ENCODE data around the gene UNC45A.
"Not testable (repeated sequence)": the region's sequence is repeated elsewhere in the genome, so short reads cannot be mapped to it uniquely, and the experiment has no call there.

UNC45A gene

DNA sequence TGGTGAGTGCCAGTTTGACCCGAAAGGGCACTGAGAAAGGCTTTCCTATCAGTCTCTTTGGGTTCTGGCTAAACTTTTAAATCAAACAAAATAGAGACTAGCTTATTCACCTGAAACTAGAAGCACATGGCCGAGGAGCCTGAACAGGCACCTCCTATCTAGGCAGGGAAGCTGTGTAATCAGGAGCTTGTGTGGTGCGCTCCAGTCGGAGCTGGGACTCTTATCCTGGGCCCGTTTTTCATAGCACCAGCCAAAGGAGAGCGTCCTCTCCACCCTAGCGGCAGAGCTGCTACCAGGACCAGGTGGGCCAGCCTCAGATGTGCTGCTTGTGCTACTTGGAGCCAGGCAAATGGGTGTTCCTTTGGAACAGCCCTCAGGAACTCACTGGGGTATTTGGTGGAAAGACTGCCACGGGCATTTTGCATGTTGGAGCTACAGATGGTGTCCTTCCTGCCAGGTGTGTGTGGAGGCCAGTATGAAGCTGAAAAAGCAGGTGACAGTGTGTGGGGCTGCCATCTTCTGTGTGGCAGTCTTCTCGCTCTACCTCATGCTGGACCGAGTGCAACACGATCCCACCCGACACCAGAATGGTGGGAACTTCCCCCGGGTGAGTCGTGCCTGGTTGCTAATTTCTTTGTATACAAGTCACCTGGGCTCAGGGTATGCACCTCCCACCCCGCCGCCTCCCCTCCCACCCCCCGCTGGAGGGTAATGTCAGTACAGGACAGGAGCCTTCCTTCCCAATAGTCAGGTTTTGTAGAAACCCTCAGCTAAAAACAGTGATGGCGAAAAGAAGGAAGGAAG is 31.1 kb upstream of the UNC45A start:
- no peak for DNase-seq (ENCODE audit: low read depth, low spot score)

- no peak for DNase-seq (ENCODE audit: low read depth, low spot score)
Measured at GRCh38 chr15:90904746-90905145, 30.3 kb upstream of the UNC45A start.

GRCh38 chr15:90905306-90906180 is 29.5 kb upstream of the UNC45A start:
- no peak for DNase-seq (ENCODE audit: low read depth, low spot score)

- no peak for DNase-seq (ENCODE audit: low read depth, low spot score)
Measured at GRCh38 chr15:90906181-90906849, 28.8 kb upstream of the UNC45A start.

- no peak for DNase-seq (ENCODE audit: low read depth, low spot score)
Measured at GRCh38 chr15:90907051-90907660, 27.9 kb upstream of the UNC45A start.

DNA sequence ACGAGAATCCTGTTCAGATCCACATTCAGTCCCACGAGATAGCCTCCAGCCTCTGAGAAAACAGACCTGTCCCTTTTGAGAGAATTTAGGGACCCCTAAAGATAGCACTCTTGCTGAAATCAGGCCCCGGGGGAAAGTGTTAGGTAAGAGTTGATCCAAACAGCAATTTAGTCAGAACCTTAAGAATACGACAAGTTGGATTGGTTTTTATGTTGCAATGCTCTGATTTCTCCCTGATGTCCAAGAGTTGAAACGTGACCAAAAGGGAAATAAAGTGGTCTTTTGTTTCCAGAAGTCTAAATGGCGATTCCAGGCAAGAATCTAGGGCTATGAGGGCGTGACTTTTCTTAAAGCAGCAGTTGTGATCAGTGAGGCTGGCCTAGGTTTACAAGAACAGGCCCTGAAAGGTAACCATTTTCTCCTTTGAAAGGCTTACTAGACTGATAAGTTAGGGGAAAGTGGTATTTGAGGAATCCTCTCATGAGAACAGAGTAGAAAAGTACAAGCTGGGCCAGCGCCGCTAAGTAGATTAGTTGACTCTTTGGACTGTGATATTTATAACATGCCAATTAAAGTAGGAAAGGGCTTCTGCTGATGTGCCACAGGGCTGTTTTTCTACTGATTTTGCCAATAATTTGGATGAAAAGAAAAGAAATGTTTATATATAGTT is 27.1 kb upstream of the UNC45A start:
- DNase-seq (ENCODE audit: low read depth, low spot score) = no peak

- not testable (repeated sequence) for DNase-seq (ENCODE audit: low read depth, low spot score)
Measured at GRCh38 chr15:90909449-90909848, 25.6 kb upstream of the UNC45A start.

DNA sequence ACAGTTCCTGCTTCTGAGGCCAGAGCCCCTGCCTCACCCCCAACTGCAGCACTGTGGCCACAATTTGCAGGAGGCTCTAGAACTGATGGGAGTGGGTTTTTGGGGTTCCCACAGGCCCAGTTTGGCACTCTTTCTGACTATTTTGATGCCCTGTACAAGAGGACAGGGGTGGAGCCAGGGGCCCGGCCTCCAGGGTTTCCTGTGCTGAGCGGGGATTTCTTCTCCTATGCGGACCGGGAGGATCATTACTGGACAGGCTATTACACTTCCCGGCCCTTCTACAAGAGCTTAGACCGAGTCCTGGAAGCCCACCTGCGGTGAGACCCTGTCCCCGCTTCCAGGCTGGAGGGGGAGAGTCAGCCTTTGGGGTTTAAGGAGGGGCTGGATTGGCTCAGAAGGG is 25.1 kb upstream of the UNC45A start:
- no peak for DNase-seq (ENCODE audit: low read depth, low spot score)

GRCh38 chr15:90910441-90911301 is 24.4 kb upstream of the UNC45A start:
- DNase-seq (ENCODE audit: low read depth, low spot score) = no peak

DNA sequence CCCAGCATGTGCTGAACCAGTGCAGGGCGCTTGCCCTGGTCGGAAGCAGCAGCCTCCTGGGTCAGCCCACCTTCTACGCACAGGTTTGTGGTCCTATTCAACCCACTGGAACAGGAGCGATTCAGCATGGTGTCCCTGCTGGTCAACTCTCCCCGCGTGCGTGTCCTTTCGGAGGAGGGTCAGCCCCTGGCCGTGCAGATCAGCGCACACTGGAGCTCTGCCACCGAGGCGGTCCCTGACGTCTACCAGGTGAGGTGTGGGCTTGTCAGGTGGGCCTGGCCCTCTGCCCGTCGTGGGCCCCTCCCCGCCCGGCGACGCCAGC is 23.8 kb upstream of the UNC45A start:
- DNase-seq (ENCODE audit: low read depth, low spot score) = no peak

GRCh38 chr15:90911906-90912769 is 22.9 kb upstream of the UNC45A start:
- DNase-seq (ENCODE audit: low read depth, low spot score) = no peak

DNA sequence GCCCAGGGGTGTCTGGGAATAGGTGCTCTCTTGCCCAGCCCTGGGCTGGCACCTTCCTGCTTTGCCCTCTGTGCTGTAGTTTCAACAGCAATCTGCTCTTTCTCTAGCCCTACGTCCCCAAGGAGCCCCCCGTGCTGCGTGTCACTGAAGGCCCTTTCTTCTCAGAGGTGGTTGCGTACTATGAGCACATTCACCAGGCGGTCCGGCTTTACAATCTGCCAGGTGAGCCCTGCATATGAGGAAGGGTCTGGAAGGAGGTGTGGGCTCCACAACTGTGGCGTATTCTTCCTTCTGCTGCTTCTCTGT is 22.4 kb upstream of the UNC45A start:
- DNase-seq (ENCODE audit: low read depth, low spot score) = no peak

DNA sequence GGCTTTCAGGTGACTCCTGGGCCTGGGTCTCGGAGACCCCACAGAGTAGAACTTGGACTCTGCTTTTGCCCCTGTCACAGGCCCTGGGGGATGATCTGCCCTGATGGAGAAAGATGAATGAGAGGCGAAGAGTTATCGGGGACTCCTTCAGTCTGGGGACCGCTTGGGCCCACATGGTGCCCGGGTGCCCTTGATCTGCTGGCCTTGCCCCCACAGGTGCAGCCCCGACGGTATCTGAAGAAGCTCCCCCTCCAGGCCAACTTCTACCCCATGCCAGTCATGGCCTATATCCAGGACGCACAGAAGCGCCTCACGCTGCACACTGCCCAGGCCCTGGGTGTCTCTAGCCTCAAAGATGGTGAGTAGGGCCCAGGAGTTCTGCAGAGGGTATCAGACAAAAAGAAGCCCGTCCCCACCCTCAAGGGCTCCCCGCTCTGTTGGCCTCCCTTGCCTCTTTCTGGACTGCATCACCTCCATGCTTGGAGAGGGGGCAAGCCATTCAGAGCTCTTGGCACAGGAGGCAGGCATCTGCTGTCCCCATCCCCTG is 21.6 kb upstream of the UNC45A start:
- no peak for DNase-seq (ENCODE audit: low read depth, low spot score)

- no peak for DNase-seq (ENCODE audit: low read depth, low spot score)
Measured at GRCh38 chr15:90914305-90915080, 20.6 kb upstream of the UNC45A start.

DNA sequence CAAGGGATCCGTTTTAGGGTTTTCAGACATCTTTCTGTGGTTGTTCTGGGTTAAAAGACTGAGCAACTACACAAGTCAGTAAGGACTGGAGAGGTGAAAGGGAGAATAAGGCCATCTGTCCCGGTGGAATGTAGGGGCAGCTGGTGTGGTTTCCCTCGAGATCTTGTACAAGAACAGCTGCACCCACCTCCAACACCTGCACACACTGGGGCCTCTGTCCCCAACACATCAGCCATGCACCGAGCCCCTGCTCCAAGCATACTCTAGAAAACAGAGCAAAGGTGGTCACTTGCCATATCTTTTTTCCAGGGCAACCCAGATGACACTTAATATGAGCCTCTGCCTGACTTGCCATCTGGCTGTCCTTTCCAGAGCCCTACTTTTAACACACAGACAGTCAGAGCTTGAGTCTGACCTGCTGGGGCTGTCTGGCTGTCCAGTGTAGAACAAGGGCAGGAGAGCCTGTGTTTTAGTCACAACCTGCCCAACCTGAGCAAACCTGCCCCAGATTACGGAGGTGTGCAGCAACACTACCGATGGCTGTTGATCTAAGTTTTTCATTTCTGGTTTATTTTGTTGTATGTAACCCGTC is 19.8 kb upstream of the UNC45A start:
- no peak for DNase-seq (ENCODE audit: low read depth, low spot score)

DNA sequence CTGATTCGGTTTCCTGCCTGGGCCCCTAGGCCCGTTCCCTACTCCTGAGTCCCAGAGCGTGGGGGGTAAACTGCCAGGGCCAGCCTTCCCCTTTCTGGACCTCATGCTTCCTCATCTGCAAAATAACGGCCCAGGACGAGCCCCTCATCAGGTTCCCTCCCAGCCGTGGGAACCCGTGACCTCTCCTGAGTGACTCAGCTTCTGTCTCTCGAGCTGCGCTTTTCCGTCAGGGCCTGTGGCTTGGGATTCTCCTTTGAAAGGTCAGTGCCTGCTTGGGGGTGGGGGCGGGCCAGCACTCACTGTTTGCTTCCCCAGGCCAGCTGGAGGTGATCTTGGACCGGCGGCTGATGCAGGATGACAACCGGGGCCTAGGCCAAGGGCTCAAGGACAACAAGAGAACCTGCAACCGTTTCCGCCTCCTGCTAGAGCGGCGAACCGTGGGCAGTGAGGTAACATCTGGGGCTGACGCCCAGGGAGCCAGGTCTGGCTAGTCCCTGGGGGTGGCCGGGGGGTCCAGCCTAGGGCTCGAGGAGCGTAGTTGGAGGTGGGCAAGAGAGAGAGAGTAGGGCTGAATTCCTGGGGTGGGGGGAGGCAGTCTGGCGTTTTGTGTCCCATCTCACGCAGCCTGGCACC is 19.2 kb upstream of the UNC45A start:
- DNase-seq (ENCODE audit: low read depth, low spot score) = no peak

- DNase-seq (ENCODE audit: low read depth, low spot score) = no peak
Measured at GRCh38 chr15:90916461-90916860, 18.6 kb upstream of the UNC45A start.

DNA sequence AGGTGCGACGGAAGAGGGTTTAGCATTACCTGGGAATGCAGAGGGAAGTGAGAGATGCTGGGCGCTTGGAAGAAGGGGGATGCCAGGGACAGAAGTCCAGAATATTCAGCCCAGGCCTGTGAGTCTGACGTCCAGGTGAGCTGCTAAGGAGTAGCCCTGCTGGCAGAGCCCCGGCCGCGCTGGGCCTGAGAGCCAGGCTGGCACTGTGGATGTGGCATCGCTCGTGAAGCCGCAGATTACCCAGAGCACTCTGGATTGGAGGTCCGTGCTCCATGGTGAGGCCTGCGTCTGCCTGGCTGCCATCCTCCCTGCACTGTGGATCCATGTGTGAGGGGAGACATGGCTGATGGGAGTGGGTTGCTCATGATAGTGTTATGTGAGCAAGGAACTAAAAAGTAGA is 17.5 kb upstream of the UNC45A start:
- no peak for DNase-seq (ENCODE audit: low read depth, low spot score)
